ENCODE results near the gene LUC7L3.

Gene LUC7L3

GRCh38 chr17:50763716-50764475, 44.5 kb downstream of the LUC7L3 start:
- DNase-seq: no peak

GRCh38 chr17:50764734-50765149, 45.3 kb downstream of the LUC7L3 start:
- no peak for DNase-seq

GRCh38 chr17:50765454-50766221, 46.2 kb downstream of the LUC7L3 start:
- DNase-seq: no peak

GRCh38 chr17:50766222-50767023, 47.0 kb downstream of the LUC7L3 start:
- DNase-seq: no peak

- no peak for DNase-seq
These were observed 47.6 kb downstream of the LUC7L3 start for GRCh38 chr17:50767030-50767429.

GRCh38 chr17:50767446-50767845, 48.0 kb downstream of the LUC7L3 start, which contains the start of gene ANKRD40CL:
Gene ANKRD40CL (minus strand): TSS chr17:50767518. CDS start chr17:50766913, 605 bp downstream.
- DNase-seq: no peak

- no peak for DNase-seq
These were observed 49.0 kb downstream of the LUC7L3 start for GRCh38 chr17:50768346-50768761.

- no peak for DNase-seq
These were observed 50.5 kb downstream of the LUC7L3 start for GRCh38 chr17:50769884-50770283.

GRCh38 chr17:50770346-50770745, 50.9 kb downstream of the LUC7L3 start:
- no peak for DNase-seq

GRCh38 chr17:50771991-50772785, 52.8 kb downstream of the LUC7L3 start:
- DNase-seq: no peak

- no peak for DNase-seq
These were observed 54.9 kb downstream of the LUC7L3 start for GRCh38 chr17:50774225-50774803.

GRCh38 chr17:50775926-50776325, 56.5 kb downstream of the LUC7L3 start:
- DNase-seq: no peak

GRCh38 chr17:50778471-50778870, 59.1 kb downstream of the LUC7L3 start:
- DNase-seq: no peak

GRCh38 chr17:50778988-50779387, 59.6 kb downstream of the LUC7L3 start:
- no peak for DNase-seq

- DNase-seq: peak in 4 of 5 experiments; percentile 4 to 90 (median 66)
These were observed 60.4 kb downstream of the LUC7L3 start for GRCh38 chr17:50779747-50780353.

GRCh38 chr17:50781167-50781566, 61.8 kb downstream of the LUC7L3 start:
- DNase-seq: no peak

- DNase-seq: peak; percentile 60 to 73 (median 67)
These were observed 63.8 kb downstream of the LUC7L3 start for GRCh38 chr17:50783193-50783660.

- no peak for DNase-seq
These were observed 64.5 kb downstream of the LUC7L3 start for GRCh38 chr17:50783905-50784304.

- no peak for DNase-seq
These were observed 65.7 kb downstream of the LUC7L3 start for GRCh38 chr17:50785126-50785525.

GRCh38 chr17:50785946-50786570, 66.7 kb downstream of the LUC7L3 start:
- DNase-seq: no peak

- no peak for DNase-seq
These were observed 67.7 kb downstream of the LUC7L3 start for GRCh38 chr17:50787106-50787505.
